A673 (cell line): Measurements from ENCODE around the gene IL11. TPM values are rescaled to one million over a fixed set of nuclear protein-coding genes. Genes with fewer than 3 reads are reported as not detected.

ENCODE experiments used
- BruUV-seq: library from RNA; stranded (reverse); fragments of 400-500 nt; replicated peaks from 2 replicates; lab custom pipeline; 2021; lab: Mats Ljungman, UMichigan
- CTCF ChIA-PET: fragments of 300-600 bp; sonication (Branson Sonifier 250); formaldehyde crosslinking; loops from one replicate; lab custom pipeline; 2022; ENCODE audit warnings: antibody characterized with exemption; lab: Charles Lee
- POLR2A ChIA-PET: fragments of 300-600 bp; sonication (Branson Sonifier 250); formaldehyde crosslinking; loops from one replicate; lab custom pipeline; 2022; ENCODE audit warnings: antibody characterized with exemption; ENCODE audit not compliant: low non-redundant PET; lab: Charles Lee
- DNase-seq: peaks from one replicate; pipeline ENCODE4 v3.0.0-alpha.2; 2015; ENCODE audit warnings: low spot score
- H3K27ac ChIP-seq: fragments of 200-600 bp; sonication (generic); 2 replicates; pipeline ENCODE4 v1.5.1; 2016; ENCODE audit warnings: mixed run types, low read depth, mild to moderate bottlenecking, mixed read lengths, antibody characterized with exemption, low read length; ENCODE audit not compliant: poor library complexity, severe bottlenecking
- H3K27me3 ChIP-seq: fragments of 200-600 bp; sonication (generic); replicated peaks from 2 replicates; pipeline ENCODE4 v1.6.1; 2017; ENCODE audit warnings: mixed run types, low read depth, mild to moderate bottlenecking, mixed read lengths, antibody characterized with exemption, low read length; ENCODE audit not compliant: insufficient read depth, poor library complexity
- H3K36me3 ChIP-seq: fragments of 200-600 bp; sonication (generic); 2 replicates; pipeline ENCODE4 v1.6.1; 2016; ENCODE audit warnings: mixed run types, mild to moderate bottlenecking, mixed read lengths, antibody characterized with exemption, low read length; ENCODE audit not compliant: insufficient read depth, poor library complexity, severe bottlenecking
- H3K4me1 ChIP-seq: fragments of 200-600 bp; sonication (generic); 2 replicates; pipeline ENCODE4 v1.6.1; 2017; ENCODE audit warnings: mixed run types, mild to moderate bottlenecking, mixed read lengths, antibody characterized with exemption, low read length; ENCODE audit not compliant: insufficient read depth, poor library complexity, severe bottlenecking
- H3K4me3 ChIP-seq: fragments of 200-600 bp; sonication (generic); 2 replicates; pipeline ENCODE4 v1.5.1; 2016; ENCODE audit warnings: low read depth, mixed run types, mild to moderate bottlenecking, mixed read lengths, low read length; ENCODE audit not compliant: poor library complexity, severe bottlenecking
- H3K9me3 ChIP-seq: fragments of 200-600 bp; sonication (generic); 2 replicates; pipeline ENCODE4 v1.6.1; 2016; ENCODE audit warnings: mixed run types, low read depth, mild to moderate bottlenecking, mixed read lengths, antibody characterized with exemption, low read length; ENCODE audit not compliant: poor library complexity, severe bottlenecking
- CTCF ChIP-seq: fragments of 300-800, 200-600 bp; sonication (generic); conservative IDR thresholded peaks from 2 replicates; pipeline ENCODE4 v1.5.1; 2017; ENCODE audit warnings: low read depth, mild to moderate bottlenecking, antibody characterized with exemption, low read length, moderate library complexity, mixed read lengths
- EZH2 ChIP-seq: fragments of 200-600 bp; sonication (generic); IDR thresholded peaks from 2 replicates; pipeline ENCODE4 v1.6.1; 2017; ENCODE audit warnings: borderline replicate concordance, low read depth, mild to moderate bottlenecking, mixed read lengths, antibody characterized with exemption, low read length; ENCODE audit not compliant: poor library complexity, severe bottlenecking
- intact Hi-C: fragments of 100-400 bp; cut with micrococcal nuclease; formaldehyde crosslinking; loops from one replicate; pipeline ENCODE4 v1.10.0; 2022; ENCODE audit not compliant: unreplicated experiment
- total RNA-seq: library from RNA; stranded (reverse); gene quantifications from 2 replicates; pipeline ENCODE4 v1.2.3, GENCODE V29; 2021

IL11 gene
- total RNA-seq, 1 experiment from 2014 or later: 0.47 TPM

- ChIA-PET POLR2A (no interaction called here), CTCF (no interaction called here)
- no peak overlapping the region for H3K27ac ChIP-seq
- H3K4me1 ChIP-seq: no peaks in the 10 kb centered on the region
- H3K9me3 ChIP-seq: no peaks in the 10 kb centered on the region
- H3K27me3 ChIP-seq: no peaks in the 10 kb centered on the region
- TF ChIP-seq EZH2 (no peak), CTCF (no peak)
- H3K36me3 ChIP-seq: no peaks in the 10 kb centered on the region
- DNase-seq: no peak
- BruUV-seq: no TSS peak
- intact Hi-C loops: no loop called here
- no peak overlapping the region for H3K4me3 ChIP-seq
Observed at GRCh38 chr19:55324662-55325061, 45.6 kb downstream of the IL11 start.

GRCh38 chr19:55322204-55322885 is 47.9 kb downstream of the IL11 start:
- no peak overlapping the region for H3K4me3 ChIP-seq
- no peaks in the 10 kb centered on the region for H3K36me3 ChIP-seq
- no peak for DNase-seq
- H3K27ac ChIP-seq: no peak overlapping the region
- no TSS peak for BruUV-seq
- no peaks in the 10 kb centered on the region for H3K4me1 ChIP-seq
- TF ChIP-seq EZH2 (no peak), CTCF (no peak)
- H3K9me3 ChIP-seq: no peaks in the 10 kb centered on the region
- intact Hi-C loops: no loop called here
- CTCF ChIA-PET: no interaction called here
- POLR2A ChIA-PET: no interaction called here
- H3K27me3 ChIP-seq: no peaks in the 10 kb centered on the region

- TF ChIP-seq CTCF (no peak), EZH2 (no peak)
- Histone ChIP-seq H3K27me3 (no peaks in the 10 kb centered on the region), H3K4me3 (no peak overlapping the region), H3K9me3 (no peaks in the 10 kb centered on the region), H3K36me3 (no peaks in the 10 kb centered on the region), H3K4me1 (no peaks in the 10 kb centered on the region), H3K27ac (no peak overlapping the region)
- intact Hi-C loops: no loop called here
- no TSS peak for BruUV-seq
- POLR2A ChIA-PET: interaction anchor here (0.6 kb wide), 1 partner anchor 18 kb away, joined by 4 read pairs; the partner anchor contains the start of gene KMT5C
- DNase-seq: no peak
- CTCF ChIA-PET: no interaction called here
Observed at GRCh38 chr19:55321466-55322137, 48.7 kb downstream of the IL11 start.
